Measurements from ENCODE around the gene FANCI.

FANCI gene

DNA sequence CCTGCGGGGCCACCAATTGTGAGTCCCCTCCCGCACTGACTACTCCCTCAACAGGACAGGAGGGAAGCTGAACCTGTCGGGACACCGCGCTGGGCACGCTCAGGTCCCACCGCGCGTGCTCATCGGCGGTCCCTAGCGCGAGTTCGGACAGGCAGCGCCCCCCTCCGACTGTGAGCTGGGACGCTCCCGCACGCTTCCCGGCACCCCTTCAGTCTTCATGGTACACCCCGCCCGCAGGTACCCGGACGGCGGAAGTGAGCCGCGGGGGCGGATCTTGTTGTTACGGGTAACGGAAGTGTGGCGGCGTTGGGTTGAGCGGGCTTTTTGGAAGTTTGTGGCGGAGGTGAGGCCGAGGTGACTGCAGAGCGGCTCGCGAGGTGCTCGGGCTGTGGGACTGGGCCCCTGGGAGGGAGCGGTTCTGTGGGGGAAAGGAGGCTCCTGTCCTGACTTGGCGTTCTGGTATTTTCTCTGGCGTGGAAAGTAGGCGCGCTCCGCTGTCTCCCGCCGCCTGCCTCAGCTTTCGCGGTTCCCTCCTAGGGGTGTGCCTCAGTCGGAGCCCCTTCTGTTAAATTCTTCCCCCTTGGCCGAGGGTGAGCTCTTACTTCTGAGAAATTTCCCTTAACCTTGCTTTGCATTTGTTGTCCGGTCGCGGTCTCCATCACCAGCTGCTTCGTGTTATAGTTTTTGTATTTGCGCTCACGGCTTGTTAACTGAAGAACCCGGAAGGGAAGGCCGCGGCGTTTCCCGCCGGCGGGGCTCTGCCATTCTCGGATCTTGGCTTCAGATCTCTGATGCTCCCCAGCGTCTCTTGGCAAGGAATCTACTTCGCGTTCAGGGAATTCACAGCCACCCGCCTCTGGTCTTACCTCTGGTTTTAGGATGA is at the start of gene FANCI:
TSS of gene FANCI (plus strand) at position 289 of the 883 bp plus-strand sequence. CDS start 3,669 bp downstream, outside the sequence.
- DNase-seq, result peak; percentile 80

DNA sequence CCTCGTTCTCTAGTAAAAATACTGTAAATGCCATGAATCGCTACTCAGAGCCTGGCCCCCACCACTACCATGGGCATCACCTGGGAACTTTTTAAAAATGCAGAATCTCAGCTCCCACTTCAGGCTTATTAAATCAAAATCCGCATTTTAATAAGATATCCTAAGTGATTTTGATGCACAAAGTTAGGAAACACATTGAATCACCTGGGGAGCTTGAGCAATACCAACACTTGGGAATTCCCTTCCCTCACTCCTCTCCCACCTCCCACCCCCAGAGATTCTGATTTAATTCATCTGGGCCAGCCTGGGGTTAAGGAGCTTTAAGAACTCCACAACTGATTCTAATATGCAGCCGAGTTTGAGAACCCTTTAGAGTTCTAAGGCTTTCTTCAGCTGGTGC is 49.2 kb upstream of the FANCI start:
- no peak for DNase-seq

GRCh38 chr15:89195836-89196235 is 47.9 kb upstream of the FANCI start:
- no peak for DNase-seq

GRCh38 chr15:89196241-89196640 is 47.5 kb upstream of the FANCI start:
- DNase-seq, result no peak

DNA sequence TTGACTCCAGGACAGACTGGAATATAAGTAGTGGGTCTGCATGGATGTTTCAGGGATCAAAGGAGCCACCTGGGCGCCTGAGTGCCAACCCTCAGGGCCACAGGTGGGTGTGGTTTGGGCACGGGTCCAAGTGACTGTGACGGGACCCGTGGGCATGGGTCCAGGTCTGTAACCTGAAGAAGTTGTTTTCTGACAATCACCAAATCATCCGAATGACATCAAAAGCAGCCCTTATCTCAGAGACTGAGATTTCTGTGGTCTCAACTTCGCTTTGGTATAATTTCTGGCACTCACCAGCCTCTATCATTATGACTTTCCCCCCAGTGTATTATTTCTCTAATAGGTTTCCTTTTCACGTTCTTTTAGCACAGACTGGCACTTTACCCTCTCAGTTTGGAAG is 46.8 kb upstream of the FANCI start:
- peak; percentile 18 for DNase-seq

GRCh38 chr15:89197503-89197971 is 46.2 kb upstream of the FANCI start:
- DNase-seq, result peak; percentile 32

- DNase-seq, result no peak
Observed at GRCh38 chr15:89198196-89198595, 45.6 kb upstream of the FANCI start.

- no peak for DNase-seq
Observed at GRCh38 chr15:89198934-89199333, 44.8 kb upstream of the FANCI start.

GRCh38 chr15:89199746-89200145 is 44.0 kb upstream of the FANCI start:
- DNase-seq, result no peak

DNA sequence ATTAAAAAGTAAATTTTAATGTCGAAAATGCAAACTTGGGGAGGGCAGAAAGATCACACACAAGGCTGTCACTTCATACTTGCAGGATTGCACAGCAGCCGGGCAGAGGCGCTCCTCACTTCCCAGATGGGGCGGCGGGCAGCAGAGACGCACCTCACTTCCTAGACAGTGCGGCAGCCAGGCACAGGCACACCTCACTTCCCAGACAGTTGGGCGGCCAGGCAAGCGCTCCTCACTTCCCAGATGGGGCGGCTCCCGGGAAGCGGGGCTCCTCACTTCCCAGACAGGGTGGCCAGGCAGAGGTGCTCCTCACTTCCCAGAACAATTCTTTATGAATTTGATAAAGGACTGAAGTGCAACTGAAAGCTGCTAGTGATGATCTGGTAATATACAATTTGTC is 43.6 kb upstream of the FANCI start:
- no peak for DNase-seq

DNA sequence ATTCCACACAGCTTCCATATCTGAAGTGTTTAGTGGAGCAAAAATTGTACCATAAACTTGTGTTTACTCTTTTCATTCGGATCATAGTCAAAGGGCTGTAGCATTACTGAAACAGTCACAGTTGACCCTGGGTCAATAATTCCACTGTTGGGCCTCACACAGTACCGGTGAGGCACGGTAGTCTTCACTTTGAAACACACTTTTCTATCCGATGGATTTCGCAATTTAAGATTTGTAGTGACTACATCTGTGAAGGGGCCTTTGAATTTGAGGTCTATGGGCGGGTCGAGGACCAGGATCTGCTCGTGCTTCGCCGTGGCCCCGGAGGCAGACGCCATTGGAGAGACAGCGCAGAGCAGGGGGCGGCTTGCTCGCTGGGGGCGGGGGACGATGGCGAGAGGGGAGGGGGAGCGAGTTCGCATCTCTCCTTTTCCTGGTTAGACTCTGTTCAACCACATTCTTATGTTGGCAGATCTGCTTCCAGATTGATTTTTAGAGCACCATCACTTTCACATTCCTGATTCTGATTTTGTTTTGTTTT is 42.2 kb upstream of the FANCI start:
- DNase-seq, result no peak

DNA sequence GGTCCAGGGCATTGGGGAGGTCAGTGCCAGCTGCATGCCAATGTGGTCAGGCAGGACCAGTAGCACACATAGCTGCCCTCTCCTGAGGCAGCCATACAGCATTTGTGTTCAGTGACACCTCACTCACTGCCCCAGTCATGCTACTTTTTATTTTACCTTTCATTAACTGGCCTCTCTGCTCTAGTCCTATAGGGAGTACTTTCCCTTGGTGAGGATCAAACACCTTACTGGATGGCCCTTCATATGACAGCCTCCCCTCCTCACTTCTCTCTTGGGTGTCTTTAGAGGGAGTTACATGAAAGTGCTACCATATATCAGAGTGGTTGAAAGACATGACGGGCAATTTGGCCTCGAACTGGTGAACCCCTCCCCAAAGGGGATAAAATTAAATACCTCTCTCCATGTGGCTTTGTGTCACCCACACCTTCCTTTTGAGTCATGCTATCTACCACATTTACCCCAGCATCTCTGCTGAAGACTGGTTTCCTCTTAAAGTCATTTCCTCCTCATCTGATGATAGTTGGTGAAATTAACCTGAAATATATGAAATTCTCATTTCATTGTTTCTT is 40.0 kb upstream of the FANCI start:
- no peak for DNase-seq

DNA sequence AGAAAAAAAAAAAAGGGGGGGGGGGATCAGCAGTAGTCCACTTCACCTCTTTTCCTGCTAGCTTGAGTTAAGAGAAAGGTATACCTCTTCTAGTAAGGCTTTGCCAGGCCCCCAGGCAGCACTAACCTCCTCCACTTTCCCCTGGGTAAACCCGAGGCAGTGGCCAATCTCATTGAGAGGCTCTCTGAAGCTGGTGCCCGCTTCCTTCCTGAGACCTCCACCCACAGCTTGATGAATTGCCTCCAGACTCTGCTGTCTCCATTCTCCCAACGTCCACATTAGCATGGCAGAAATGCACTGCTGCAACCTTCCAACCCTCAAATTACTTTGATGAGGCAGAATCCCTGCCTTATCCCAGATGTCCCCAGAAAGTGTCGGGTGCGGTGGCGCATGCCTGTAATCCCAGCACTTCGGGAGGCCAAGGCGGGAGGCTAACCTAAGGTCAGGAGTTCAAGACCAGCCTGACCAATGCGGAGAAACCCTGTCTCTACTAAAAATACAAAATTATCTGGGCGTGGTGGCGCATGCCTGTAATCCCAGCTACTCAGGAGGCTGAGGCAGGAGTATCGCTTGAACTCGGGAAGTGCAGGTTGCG is 37.7 kb upstream of the FANCI start:
- DNase-seq, result no peak

DNA sequence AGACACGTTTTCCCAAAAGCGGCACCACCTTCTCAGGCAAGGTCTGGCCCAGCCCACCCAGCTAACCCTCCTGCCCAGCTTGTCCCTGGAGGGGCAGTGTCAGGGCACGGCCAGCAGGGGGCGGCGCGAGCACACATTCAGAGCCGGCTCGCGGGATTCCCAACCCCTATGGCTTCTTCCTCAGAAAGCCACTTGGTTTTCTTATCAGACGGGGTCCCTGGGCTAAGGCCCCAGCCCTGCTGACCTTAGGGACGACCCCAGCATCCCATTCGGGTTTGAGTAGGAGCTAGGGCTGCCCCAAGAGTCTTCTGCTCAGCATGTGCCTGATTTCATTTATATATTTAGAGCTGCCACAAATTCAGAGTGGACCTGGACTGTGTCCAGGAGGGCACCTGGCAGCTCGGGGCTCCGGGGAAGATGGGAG is 36.9 kb upstream of the FANCI start:
- no peak for DNase-seq

DNA sequence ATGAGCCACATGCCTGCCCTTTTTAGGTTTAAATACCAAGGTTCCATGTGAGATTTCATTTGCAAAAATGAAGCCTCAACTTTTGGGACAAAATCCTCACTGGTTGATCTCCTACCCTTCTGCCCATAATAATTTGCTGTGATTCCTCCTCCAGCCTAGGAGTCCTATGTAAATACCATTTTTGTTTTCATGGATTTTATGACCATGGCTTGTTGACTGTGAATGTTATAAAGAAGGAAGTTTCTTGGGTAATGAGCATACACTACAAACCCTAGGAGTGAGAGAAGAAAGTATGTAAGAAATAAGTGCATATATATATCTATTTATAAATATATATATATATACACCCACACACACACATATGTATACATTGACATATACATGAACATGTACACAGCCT is 35.5 kb upstream of the FANCI start:
- DNase-seq, result no peak

DNA sequence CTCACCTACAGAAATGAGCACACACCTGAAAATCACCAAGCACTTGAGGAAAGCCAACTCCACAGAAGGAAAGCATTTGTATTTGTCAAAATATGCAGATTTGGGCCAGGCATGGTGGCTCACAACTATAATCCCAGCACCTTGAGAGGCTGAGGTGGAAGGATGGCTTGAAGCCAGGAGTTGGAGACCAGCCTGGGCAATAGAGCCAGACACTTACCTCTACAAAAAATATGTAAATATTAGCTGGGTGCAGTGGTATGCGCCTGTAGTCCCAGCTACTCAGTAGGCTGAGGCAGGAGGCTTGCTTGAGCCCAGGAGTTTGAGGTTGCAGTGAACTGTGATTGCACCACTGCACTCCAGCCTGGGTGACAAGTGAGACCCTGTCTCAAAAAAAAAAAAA is 34.7 kb upstream of the FANCI start:
- DNase-seq, result no peak

DNA sequence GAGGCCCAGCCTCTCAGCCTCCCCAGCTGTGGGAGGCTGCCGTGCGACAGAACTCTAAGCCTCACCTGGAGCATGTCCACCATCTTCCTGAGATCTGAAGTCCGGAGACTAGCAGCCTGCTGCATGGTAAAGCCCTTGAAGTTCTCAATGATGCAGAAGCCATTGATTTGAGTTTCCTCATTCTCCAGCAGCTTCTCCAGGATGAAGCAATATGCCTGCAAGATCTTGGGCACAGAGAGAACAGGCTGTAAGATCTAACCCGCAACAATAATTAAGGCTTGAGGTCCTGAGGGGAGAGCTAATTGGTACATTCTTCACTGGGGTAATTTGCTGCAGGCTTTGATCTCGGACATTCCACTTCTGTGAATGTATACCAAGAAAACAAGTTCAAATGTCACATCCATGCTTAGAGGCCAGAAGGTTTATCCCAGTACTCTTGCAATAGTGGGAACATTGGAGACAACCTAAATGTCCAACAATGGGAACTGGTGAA is 32.1 kb upstream of the FANCI start:
- DNase-seq, result no peak

GRCh38 chr15:89215627-89216026 is 28.2 kb upstream of the FANCI start:
- DNase-seq, result no peak

GRCh38 chr15:89217031-89217430 is 26.7 kb upstream of the FANCI start:
- DNase-seq, result no peak

DNA sequence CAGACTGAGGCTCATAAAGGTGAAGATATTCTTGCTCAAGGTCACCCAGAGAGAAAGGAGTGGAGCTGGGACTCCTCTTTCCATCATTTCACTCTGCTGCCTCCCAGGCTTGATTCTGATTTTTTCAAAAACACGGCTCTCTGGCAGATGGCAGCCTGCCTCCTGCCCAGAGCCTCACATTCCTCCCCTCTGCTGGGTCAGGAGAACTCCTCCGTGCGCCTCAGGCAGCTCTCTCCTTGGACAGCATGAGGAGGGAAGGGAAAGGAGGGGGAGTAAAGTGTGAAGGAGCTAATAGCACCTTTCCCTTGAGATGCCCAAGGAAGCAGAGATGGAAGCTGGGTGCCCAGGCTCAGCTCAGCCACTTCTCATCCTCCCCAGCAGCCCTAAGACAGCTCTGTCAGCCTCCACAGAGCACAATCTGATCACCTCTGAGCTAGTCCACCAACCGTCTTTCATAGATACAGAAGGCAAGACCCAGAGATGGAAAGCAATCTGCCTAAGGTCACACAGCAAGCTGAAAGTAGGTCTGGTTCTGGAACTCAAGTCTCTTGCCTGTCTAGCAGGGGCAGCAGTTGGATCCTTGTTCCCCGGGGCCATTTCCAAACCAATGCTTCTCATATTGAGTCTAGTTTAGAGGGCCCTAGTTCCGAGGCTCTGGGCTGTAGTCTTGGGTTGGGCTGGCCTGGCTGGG is 25.9 kb upstream of the FANCI start:
- DNase-seq, result no peak

- DNase-seq, result no peak
Observed at GRCh38 chr15:89218531-89218930, 25.2 kb upstream of the FANCI start.

- DNase-seq, result no peak
Observed at GRCh38 chr15:89221543-89221942, 22.2 kb upstream of the FANCI start, which contains the start of gene RLBP1. Gene RLBP1 (minus strand): TSS chr15:89221579. CDS start chr15:89218975, 2,604 bp downstream.

DNA sequence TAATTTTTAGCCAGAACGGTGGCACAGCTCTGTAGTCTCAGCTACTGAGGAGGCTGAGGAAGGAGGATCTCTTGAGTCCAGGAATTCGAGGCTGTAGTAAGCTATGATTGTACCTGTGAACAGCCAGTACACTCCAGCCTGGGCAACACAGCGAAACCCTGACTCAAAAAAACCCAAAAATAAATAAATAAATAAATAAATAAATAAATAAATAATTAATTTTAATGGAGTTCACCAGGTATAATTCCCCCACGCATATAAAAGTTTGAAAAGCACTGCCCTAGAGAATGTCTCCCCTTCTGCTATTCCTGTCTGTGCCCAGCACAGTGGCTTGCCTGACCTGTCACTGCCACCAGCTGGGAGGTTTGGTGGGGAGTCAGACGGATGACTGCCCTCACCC is 18.2 kb upstream of the FANCI start:
- DNase-seq, result no peak

Measured in NCI-H2107 (cell line).